OCI-LY7 (cell line): ENCODE measurements around the gene ATP1B3.

Experiments
- EZH2phosphoT487 ChIP-seq: fragments of 200-600 bp; sonication (generic); IDR thresholded peaks from 2 replicates; pipeline ENCODE4 v1.6.1; 2018; ENCODE audit warnings: low read depth, borderline replicate concordance, mild to moderate bottlenecking, mixed run types, antibody characterized with exemption, low read length, moderate library complexity, mixed read lengths
- TF ChIP-seq, protein P1 (sequence below): fragments of 200-600 bp; sonication (generic); conservative IDR thresholded peaks from 2 replicates; pipeline ENCODE4 v1.5.1; 2014; ENCODE audit warnings: mild to moderate bottlenecking, antibody characterized with exemption, low read length, moderate library complexity, mixed read lengths

DNA sequence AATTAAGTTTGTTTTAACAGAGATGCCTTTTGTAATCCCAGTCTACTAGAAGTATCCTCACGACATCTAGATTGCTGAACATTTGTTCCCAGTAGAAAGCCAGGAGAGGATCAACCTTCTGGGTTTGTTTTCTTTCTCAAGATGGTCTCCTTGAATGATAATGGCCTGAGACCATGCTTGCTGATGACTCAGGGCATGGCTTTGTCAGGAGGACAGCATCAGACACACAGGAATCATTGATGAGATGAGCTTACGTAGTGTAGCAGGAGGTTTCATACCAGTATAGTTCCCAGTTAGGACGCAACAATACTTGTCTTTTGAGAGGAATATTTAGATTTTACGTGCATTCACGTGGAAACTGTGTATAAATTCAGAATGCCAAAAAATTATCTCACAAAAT lies 38.6 kb downstream of the ATP1B3 start:
- TF ChIP-seq, protein P1, sequence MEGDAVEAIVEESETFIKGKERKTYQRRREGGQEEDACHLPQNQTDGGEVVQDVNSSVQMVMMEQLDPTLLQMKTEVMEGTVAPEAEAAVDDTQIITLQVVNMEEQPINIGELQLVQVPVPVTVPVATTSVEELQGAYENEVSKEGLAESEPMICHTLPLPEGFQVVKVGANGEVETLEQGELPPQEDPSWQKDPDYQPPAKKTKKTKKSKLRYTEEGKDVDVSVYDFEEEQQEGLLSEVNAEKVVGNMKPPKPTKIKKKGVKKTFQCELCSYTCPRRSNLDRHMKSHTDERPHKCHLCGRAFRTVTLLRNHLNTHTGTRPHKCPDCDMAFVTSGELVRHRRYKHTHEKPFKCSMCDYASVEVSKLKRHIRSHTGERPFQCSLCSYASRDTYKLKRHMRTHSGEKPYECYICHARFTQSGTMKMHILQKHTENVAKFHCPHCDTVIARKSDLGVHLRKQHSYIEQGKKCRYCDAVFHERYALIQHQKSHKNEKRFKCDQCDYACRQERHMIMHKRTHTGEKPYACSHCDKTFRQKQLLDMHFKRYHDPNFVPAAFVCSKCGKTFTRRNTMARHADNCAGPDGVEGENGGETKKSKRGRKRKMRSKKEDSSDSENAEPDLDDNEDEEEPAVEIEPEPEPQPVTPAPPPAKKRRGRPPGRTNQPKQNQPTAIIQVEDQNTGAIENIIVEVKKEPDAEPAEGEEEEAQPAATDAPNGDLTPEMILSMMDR = no peak
- TF ChIP-seq EZH2phosphoT487 = no peak
